Measurements from ENCODE around the gene PKLR. TPM values are rescaled to one million over a fixed set of nuclear protein-coding genes. Genes with fewer than 3 reads are reported as not detected.

The PKLR gene
- total and polyA plus RNA-seq, 2 of the 8 experiments (the other 6 are each of a cell fraction or from before 2014, with no cell fraction given): 2.3 to 7.5 TPM

DNA sequence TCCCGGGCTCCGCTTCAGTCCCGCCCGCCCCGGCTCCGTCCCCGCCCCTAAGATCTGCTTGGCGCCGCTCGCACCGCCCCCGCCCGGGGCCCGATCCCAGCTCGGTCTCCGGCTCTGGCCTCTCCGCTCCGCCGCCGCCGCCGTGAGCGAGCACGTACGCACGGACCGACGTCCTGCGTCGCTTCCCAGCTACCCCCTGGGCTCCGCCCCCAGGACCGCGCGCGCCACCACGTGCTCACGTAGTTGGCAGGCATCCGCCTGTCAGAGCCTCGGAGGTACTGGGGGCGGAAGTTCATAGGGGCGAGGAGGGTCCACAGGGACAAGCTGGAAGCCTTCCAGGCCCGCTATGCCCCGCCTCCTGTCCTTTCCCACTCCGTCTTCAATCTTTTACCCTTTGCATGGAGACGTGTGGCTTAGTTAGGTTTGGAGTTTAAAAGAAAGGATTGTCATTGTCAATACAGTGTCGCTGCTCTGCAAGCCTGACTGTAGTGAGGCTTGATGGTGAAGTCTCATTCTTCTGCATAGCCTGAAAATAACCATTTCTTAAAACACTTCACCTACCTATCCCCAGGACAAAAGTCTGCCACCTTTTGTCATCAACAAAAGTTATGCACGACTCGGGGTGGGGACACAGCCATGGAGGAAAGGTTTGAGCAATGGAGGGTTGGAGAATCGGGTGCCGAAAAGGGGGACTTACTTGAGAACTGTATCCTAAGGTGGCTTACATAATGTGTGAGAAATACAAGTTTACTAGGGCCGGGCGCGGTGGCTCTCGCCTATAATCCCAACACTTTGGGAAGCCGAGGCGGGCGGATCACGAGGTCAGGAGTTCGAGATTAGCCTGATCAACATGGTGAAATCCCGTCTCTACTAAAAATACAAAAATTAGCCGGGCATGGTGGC lies 27.6 kb downstream of the PKLR start, which contains the start of gene CLK2 (continued):
- TF ChIP-seq SIN3A (conservative IDR thresholded peaks at IDR 0.05 in 1 of 2, IDR thresholded peaks at IDR 0.05 in 1 of 2; ENCODE audit: low read depth in 1 of 2, low read length in 2 of 2): peak; percentile 93 to 95; a peak in 3 of 4 replicates
- TF ChIP-seq PHF8 (conservative IDR thresholded peaks at IDR 0.05; ENCODE audit: low read depth, low read length): peak; percentile 83; the same call in 1 of the 2 replicates
- peak; percentile 42; the same call in 1 of the 2 replicates for TF ChIP-seq SP1 (IDR thresholded peaks at IDR 0.05; ENCODE audit: low read depth, low read length)
- TF ChIP-seq CHD2 (IDR thresholded peaks at IDR 0.05; ENCODE audit: low read length): no peak
- TF ChIP-seq CREB1 (IDR thresholded peaks at IDR 0.05): peak; percentile 63; the same call in 1 of the 2 replicates

Data from H1 (cell line).